GM21526 (cell line): ENCODE measurements around the gene SDF4.

Experiments used
- ATAC-seq: cut with Tn5 transposase; IDR thresholded peaks from one replicate; pipeline ENCODE4 v1.9.1; 2021; ENCODE audit warnings: moderate library complexity; ENCODE audit not compliant: unreplicated experiment, low FRiP score

Gene SDF4

GRCh38 chr1:1231400-1232207 lies at the start of gene SDF4:
SDF4 (minus strand) TSS chr1:1232001; CDS start chr1:1228772, 3,229 bp downstream.
- peak; percentile 77 for ATAC-seq

GRCh38 chr1:1280782-1281481 lies 49.1 kb upstream of the SDF4 start:
- ATAC-seq = no peak

- no peak for ATAC-seq
Measured at GRCh38 chr1:1279028-1279427, 47.2 kb upstream of the SDF4 start.

GRCh38 chr1:1278620-1279019 lies 46.8 kb upstream of the SDF4 start:
- no peak for ATAC-seq

- ATAC-seq = no peak
Measured at GRCh38 chr1:1275836-1276235, 44.0 kb upstream of the SDF4 start.

GRCh38 chr1:1274931-1275431 lies 43.2 kb upstream of the SDF4 start:
- ATAC-seq = no peak

- no peak for ATAC-seq
Measured at GRCh38 chr1:1274299-1274930, 42.6 kb upstream of the SDF4 start.

GRCh38 chr1:1273512-1274298 lies 41.9 kb upstream of the SDF4 start, which contains the start of gene UBE2J2:
UBE2J2 (minus strand) TSS chr1:1273854; CDS start chr1:1267992, 5,862 bp downstream.
- ATAC-seq = peak; percentile 72

- ATAC-seq = peak; percentile 8
Measured at GRCh38 chr1:1273209-1273511, 41.4 kb upstream of the SDF4 start.

- no peak for ATAC-seq
Measured at GRCh38 chr1:1272341-1273208, 40.8 kb upstream of the SDF4 start.

- ATAC-seq = no peak
Measured at GRCh38 chr1:1270813-1271212, 39.0 kb upstream of the SDF4 start.

GRCh38 chr1:1268284-1268682 lies 36.5 kb upstream of the SDF4 start:
- no peak for ATAC-seq

GRCh38 chr1:1267488-1268283 lies 35.9 kb upstream of the SDF4 start:
- ATAC-seq = no peak

- ATAC-seq = no peak
Measured at GRCh38 chr1:1264868-1265272, 33.1 kb upstream of the SDF4 start.

- ATAC-seq = no peak
Measured at GRCh38 chr1:1264026-1264425, 32.2 kb upstream of the SDF4 start.

GRCh38 chr1:1262758-1263157 lies 31.0 kb upstream of the SDF4 start:
- no peak for ATAC-seq

- no peak for ATAC-seq
Measured at GRCh38 chr1:1262071-1262470, 30.3 kb upstream of the SDF4 start.

GRCh38 chr1:1260843-1261560 lies 29.2 kb upstream of the SDF4 start:
- ATAC-seq = no peak
